RWPE1 (cell line): ENCODE data around the gene LIFR.

Source experiments
- CTCF ChIA-PET: fragments of 350-600 bp; sonication (Branson Sonifier 250); formaldehyde crosslinking; extraction: SDS; loops from one replicate; lab custom pipeline; 2021; lab: Yijun Ruan, JAX
- POLR2A ChIA-PET: fragments of 400-600 bp; formaldehyde crosslinking; extraction: SDS; loops from one replicate; lab custom pipeline; 2020; ENCODE audit warnings: antibody characterized with exemption; ENCODE audit not compliant: low non-redundant PET; lab: Yijun Ruan, JAX
- DNase-seq: peaks from one replicate; pipeline ENCODE4 v3.0.0; 2012; ENCODE audit warnings: low spot score
- H3K27ac ChIP-seq: fragments of 450-650 bp; 2 replicates; pipeline ENCODE4 v1.5.1; 2017
- CTCF ChIP-seq: fragments of 450-650 bp; conservative IDR thresholded peaks from 2 replicates; pipeline ENCODE4 v1.5.1; 2017; ENCODE audit warnings: low read depth, mild to moderate bottlenecking

LIFR gene

GRCh38 chr5:38453921-38454320, 102.5 kb downstream of the LIFR start:
- CTCF ChIA-PET: interaction anchor here (0.6 to 0.7 kb wide), 2 partner anchors 29 to 53 kb away, joined by 3 to 4 read pairs; no protein-coding TSS in a partner anchor

GRCh38 chr5:38453506-38453905, 102.9 kb downstream of the LIFR start:
- no peak overlapping the region for H3K27ac ChIP-seq
- no peak for DNase-seq
- ChIA-PET CTCF (interaction anchor here (0.6 to 1.2 kb wide), 3 partner anchors 12 to 53 kb away, joined by 3 to 5 read pairs (median 4); no protein-coding TSS in a partner anchor), POLR2A (no interaction called here)
- no peak for TF ChIP-seq CTCF

More at GRCh38 chr5:38453921-38454320, 102.5 kb downstream of the LIFR start:
- H3K27ac ChIP-seq: no peak overlapping the region
- DNase-seq: no peak
- POLR2A ChIA-PET: no interaction called here
- no peak for TF ChIP-seq CTCF

GRCh38 chr5:38452201-38452600, 104.2 kb downstream of the LIFR start:
- ChIA-PET POLR2A (no interaction called here), CTCF (interaction anchor here (1.2 kb wide), 1 partner anchor 10 kb away, joined by 5 read pairs; no protein-coding TSS in a partner anchor)
- no peak for TF ChIP-seq CTCF
- DNase-seq: no peak
- no peak overlapping the region for H3K27ac ChIP-seq

GRCh38 chr5:38451074-38451725, 105.2 kb downstream of the LIFR start:
- H3K27ac ChIP-seq: no peak overlapping the region
- no peak for DNase-seq
- POLR2A ChIA-PET: no interaction called here
- TF ChIP-seq CTCF: no peak
- CTCF ChIA-PET: no interaction called here

GRCh38 chr5:38450627-38451026, 105.8 kb downstream of the LIFR start:
- CTCF ChIA-PET: no interaction called here

More at GRCh38 chr5:38450627-38451026, 105.8 kb downstream of the LIFR start:
- H3K27ac ChIP-seq: no peak overlapping the region
- no peak for TF ChIP-seq CTCF
- POLR2A ChIA-PET: no interaction called here
- no peak for DNase-seq
